GM19043 (cell line): Measurements from ENCODE around the gene SNX32.

Experiments used
- ATAC-seq: cut with Tn5 transposase; IDR thresholded peaks from one replicate; pipeline ENCODE4 v1.9.1; 2021; ENCODE audit warnings: low read depth; ENCODE audit not compliant: unreplicated experiment

The SNX32 gene

DNA sequence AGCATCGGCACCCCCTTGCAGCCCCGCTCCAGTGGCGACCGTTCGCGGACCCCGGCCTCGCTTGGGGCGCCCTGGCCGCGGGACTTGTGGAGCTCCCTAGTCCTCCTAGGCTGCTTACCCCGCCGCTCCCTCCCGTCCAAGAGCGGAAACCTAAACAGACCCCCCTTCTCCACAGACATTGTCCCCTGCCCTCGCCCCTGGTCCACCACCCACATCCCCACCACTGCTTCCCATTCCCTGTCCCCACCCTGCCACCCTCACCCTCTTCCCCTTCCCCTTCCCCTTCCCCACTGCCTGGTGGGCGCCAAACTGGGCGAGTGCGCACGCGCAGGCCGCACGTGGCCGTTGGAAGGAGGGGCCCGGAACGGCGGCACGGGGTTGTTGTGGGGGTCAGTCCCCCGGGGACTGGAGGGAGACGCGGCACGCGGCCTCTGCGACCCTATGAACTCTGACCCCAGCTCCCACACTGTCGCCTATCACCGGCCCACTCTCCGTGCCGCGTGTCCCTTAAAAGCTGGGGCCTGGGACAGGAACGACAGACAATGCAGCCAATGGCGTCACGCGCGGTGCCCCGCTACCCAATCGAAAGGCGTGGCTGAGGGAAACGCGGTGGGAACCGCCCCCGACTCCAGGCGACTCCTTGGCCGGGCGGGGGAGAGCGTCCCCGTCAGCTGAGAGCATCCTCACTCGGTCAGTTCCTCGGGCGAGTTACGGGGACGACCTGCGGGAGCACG lies at the start of gene SNX32:
SNX32 (plus strand) TSS at position 667 of the 734 bp plus-strand sequence. CDS start 103 bp downstream, outside the sequence.
- ATAC-seq: peak; percentile 95

DNA sequence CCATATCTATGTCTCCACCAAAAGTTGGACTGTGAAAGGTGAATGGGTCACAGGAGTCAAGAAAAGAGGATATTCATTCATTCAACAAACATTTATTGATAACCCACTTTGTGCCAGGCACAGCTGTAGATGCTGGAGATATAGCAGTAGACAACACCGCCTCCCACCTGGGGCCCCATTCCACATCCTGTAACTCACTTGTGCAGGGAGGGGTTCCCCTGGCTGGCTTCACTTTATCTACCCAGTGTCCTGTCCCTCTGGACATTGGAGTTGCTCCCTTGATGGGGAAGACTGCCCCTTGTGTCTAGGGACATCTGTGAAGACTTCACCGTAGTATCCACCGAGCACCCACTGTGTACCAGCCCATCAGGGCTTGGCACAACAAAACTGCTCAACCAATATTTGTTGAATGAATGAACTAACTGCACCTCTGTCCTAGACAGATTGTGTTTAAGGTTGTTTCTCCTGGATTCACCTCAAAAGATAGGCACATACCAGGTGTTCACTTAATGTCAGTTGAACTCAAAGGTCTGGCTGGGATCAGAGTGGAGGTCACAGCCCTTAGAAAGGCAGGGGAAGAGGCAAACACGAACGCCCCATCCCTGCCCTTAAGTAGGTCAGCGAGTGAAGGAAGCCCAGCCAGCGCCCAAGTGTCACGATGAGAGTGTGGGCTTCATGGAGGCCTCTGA lies 48.3 kb upstream of the SNX32 start:
- ATAC-seq: no peak

DNA sequence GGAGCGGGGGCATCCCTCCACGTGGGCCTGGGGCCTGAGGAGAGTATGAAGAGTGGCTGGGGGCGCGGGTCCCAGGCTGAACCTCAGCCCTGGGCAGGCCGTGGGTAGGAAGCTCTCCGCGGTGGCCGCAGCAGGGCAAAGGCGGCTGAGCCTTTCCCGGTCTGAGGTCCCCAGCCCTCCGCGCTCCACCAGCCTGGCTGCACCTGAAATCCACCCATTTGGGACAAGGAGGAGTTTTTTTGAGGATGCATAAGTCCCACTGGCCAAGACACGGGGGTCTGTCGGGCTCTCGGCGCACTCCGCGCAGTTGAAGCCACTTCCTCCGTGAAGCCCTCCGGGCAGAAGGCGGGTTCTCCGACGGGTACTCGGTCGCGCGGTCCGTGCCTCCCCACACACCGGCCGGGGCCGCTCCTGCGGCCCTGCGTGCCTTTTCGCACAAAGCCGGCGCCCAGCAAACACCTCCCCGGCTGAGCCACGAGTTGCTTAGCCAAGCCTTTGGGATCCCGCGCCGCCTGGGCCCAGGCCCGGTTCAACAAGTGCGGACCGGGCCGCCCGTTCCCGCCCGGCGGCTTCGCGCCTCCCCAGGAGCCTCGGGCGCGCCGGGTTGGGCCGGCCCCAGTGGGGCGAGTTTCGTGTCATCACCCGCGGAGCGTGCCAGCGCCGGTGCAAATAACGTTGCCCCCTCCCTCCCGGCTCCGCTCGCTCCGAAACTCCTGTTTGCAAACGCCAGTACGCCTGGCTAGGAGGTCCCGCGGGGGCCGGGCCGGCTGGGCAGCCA lies 47.6 kb upstream of the SNX32 start:
- ATAC-seq: no peak

DNA sequence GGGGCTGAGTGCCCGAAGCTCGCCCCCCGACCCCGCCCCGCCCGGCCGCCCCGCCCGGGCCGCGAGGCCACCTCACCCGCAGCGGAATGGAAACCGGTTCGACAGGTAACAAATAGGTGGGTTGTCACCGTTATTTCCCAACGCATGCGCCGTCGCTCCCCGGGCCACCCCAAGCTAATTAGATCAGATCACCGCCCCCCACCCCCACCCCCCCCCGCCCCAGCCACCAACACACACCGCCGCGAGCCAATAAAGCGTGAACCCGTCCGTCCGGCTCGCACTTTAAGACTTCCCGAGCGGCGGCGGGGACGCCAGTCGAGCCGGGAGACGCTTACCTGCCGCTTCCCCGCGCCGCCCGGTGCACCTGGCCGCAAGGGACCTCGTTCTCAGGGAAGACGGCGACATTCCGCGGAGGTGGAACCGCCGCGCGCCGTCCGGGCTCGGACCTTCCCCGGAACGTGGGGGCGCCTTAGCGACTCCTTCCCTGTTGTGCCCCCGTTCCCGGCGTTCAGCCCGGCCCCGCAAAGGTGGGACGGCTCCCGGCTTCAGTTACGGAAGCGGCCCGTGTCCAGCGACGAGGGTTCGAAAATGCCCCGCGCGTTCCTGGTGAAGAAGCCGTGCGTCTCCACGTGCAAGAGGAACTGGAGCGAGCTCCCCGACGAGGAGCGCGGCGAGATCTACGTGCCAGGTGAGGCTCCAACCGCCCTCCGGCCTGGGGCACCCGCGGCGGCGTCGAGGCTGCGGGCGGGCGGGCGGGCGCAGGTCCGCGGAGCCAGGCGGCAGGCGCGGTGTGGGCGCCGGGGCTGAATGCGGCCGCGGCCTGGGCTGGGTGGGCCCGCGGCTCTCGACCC lies 46.8 kb upstream of the SNX32 start, which contains the start of gene OVOL1:
OVOL1 (plus strand) TSS at position 278 of the 851 bp plus-strand sequence; CDS start at position 589, 311 bp downstream.
- ATAC-seq: no peak

DNA sequence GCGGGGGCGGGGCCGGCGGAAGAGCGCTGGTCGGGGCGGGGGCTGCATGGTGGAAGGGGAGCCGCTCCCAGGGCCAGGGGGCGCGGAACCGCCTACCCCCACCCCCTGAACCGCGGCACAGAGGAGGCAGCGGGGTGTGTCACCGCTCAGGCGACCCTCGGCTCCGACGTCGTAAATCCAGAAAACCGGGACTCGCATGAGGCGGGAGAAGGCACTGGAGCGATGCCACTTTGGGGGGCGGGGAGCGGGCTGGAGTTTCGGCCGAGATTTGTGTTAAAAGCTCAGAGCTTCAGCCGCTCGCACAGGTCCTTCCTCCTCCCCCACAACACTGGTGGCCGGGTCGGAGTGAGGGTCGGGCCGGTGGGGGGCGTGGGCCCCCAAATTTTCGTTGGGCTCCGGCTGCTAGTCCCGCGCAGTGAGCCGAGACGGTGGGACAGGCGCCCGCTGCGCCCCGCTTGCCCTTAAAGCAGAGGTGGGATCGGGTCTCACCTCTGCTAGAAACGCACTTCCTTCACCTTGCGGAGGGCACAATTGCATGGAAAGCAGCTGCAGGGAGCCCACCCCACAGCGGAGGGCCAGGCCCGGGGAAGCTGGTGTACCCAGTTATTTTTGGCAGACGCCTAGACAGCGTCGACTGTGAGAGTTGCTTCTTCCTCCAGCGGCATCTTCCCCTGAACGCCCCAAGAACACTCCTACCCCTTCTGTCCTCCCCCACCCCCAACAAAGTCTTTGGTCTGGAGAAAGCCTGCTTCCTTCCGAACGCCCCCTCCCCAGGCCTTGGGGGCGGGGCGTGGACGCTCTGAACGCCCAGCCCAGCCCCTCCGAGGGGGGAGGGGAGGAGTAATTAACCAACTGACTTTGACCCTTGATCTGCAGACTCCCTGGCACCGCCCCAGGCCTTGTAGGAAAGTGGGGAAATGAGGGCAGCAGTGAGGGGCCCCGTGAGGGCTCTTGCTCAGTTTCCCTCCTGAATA lies 45.8 kb upstream of the SNX32 start:
- ATAC-seq: no peak

DNA sequence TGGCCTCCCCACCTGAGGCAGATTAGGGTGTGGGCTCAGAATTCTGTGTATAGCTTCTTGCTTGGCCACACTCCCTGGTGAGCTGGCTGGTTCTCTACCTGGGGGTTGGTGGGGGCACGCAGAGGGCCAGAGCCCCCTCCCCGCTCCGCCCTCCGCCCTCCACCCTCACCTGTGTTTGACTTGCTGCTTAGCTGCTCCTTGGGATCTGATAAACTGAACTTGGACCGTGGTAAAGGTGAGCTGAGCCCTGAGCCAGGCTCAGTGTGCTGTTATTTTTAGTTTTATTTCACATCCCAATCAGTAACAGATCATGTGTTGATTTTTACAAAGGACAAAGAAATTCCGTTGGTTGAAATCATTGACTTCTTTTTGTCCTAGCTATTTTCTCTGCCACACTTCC lies 44.9 kb upstream of the SNX32 start:
- no peak for ATAC-seq

DNA sequence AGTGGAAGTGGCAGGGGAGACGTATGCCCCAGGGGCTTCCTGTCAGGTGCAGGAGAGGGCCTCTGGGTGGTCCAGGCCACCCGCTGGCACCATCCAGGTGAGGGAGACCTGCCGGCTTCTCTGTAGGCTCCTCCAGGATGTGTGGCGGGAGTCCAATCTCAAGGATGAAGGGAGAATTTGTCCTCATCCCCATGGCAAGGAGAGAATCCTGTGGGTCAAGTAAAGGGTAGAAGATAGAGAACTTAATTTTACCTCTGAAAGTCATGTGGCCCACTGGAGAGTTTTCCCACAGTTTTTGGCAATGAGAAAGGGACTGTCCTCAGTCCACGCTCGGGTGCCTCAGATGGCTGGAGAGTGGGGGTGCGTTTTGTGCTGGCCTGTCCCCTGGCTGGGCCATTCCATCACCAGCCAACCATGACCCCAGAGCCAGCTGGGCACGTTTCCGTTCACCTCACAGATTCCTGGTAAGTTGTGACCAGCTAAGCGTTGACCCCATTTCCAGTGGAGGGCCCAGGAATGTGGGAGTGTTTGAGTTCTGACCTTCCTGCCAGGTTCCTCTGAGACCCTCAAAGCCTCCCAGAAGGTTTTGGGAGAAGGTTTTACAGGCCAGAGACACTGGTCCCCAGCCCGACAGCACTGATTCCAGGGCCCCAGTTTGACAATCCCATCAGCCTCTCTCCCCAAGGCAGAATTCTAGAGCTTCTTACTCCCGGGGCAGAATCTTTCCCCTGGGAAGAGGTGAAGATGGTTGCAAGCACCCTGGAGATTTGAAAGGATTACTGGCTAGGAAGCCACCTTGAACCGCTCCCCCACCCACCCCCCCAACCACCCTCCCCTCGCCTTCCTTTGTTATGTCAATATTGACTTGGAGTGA lies 44.3 kb upstream of the SNX32 start:
- no peak for ATAC-seq

DNA sequence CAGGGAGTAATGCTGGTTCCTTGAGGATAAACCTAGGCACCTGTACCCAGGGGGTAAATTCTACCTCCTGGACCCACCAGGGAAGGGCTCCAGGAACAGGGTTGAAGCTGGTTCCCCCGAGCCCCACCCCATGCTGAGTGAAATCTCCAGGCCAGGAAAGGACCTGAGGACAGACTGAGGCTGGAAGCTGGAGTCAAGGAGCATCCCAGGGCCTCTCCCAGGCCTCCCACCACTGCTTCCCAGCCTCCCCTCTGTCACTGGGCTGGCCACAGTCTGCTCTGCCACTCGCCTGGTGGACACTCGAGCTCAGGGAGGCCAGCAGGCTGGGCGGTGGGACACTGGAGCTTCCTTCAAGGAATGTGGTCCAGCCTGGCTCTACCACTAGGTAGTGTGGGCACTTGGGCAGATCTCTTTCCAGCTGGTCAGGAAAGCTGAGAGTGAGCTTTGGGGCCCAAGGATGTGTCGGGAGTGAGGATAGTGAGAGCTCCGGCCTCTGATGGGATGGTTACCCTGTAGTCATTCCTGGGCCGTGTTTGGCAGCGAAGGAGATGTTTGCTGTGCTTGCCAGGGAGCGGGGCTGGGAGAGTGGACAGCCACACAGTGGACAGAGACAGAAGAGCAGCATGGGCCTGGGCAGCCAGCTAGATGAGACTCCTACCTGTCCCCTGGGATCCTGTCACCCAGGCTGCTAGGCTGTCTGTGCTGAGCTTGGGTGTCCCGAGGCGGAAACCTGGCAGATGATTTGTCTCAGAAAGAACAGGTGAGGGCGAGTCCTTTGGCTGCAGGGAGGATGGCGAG lies 43.5 kb upstream of the SNX32 start:
- no peak for ATAC-seq

DNA sequence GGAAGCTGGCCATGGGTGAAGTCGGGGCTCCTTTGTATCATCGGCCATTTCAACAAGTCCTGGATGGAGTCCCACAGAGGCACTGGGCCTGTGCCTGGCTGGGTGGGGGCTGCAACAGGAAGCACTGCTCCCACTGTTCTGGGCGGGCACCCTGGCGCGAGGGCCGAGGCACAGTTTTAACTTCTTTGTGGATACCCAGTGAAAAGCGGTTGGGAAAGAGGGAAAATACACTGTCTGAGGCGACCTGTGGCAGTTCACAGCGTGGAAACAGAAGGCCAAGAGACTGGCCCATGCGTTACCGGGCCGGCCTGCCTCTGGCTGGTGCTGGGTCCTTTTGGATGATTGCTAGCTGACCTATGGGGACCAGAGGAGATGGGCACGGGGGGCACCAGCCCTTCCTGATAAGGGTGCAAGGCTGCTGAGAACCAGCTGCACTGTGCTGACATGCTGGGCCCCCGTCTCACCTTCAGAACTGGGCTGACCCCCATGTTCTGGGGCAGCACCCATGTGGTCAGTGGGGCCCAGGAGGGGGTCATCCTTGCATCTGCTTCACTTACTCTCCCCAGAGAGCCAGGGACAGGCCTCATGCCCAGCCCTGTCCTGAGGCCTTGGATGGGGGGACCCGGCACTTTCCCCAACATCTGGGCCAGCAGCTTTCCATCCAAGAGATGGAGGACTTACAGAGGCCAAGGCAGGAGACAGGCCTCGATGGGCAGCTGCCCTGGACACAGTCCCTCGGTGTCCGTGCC lies 42.7 kb upstream of the SNX32 start:
- ATAC-seq: no peak

DNA sequence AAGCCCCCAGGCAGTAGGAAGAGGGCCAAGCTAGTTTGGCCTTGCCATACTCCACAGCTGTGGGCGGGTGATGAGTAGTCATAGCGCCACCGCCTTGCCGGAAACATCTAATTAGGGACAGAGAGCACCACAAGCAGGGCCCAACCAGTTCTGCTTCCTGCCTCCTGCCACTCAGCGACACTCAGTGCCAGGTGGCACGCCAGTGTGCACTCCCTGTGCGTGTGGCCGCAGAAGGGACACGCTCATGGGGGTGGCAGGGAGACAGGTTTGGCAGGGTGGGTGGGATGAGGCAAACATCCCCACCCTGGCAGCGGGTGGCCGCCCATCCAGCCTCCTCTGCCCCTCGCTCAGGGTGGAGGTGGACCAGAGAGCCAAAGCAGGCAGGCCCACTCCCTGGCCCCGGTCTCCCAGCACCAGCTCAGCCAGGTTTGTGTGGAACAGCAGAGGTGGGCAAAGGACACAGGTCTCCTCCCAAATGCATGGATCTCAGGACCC lies 42.0 kb upstream of the SNX32 start:
- ATAC-seq: peak; percentile 95

DNA sequence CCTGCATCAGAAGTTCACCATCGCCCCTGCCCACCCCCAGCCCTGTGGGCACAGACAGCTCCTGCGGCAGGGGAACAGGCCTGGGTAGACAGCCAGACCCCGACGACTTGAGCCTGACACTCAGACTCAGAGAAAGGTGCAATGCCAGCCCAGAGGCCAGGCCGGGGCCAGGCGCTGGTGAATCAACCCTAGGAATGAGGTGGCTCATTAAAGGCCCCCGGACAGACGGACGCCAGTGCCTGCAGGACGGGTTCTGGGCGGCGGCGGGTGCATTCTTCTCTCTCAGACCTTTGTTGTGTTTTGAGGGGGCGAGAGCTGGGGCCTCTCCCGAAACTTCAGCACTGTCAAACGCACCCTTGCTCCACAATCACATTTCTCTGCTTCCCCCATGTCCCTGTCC lies 41.3 kb upstream of the SNX32 start:
- no peak for ATAC-seq

DNA sequence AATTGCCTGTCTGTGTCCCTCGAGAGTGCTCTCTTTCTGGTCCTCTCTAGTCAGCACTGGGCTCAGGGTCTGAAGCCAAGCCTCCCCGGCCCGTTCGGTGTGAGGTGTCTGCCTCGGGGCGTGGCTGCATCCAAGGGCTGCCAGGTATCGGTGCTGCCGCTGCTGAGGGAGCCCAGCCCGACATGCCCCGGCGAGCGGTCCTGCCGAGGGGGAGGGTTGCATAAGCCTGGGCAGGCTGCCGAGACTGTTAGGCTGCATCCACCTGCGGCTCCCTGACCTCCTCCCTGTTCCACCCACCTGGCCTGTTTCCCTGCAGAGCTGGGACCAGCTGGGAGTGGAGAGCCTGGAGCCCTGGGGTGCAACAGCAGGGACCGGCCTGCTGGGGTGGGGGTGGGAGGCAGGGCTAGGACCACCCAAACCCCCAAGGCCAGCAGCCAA lies 40.6 kb upstream of the SNX32 start:
- no peak for ATAC-seq

DNA sequence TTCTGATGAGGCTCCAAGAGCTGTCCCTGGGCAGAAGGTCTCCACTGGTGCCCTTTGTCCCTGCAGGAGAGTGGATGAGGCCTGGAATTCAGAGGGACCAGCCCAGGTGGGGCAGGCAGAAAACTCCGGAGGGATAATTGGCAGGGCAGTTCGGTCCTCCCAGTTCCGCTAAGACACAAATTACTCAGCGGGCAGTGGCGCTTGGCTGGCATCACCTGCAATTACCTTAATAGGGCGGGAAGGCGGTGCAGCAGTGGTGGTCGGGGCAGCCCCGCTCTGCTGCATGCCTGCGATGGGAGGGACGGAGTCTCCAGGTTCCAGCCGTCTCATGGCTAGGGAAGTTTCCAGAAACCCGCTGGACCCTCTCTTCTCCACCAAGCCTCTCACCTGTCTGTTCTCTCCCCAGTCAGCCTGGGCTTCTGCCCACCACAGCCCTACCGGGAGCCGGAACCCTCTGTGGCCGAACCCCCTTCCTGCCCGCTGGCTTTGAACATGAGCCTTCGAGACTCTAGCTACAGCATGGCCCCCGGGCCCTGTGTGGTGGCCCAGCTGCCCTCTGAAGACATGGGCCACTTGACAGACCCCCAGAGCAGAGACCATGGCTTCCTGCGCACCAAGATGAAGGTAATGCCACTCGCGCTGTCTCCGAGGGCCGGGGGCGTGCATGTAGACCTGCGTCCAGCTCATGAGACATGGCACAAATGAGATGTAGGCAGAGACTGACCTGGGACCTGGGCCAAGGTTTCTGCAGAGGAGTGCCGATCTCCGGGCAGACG lies 40.0 kb upstream of the SNX32 start:
- no peak for ATAC-seq

DNA sequence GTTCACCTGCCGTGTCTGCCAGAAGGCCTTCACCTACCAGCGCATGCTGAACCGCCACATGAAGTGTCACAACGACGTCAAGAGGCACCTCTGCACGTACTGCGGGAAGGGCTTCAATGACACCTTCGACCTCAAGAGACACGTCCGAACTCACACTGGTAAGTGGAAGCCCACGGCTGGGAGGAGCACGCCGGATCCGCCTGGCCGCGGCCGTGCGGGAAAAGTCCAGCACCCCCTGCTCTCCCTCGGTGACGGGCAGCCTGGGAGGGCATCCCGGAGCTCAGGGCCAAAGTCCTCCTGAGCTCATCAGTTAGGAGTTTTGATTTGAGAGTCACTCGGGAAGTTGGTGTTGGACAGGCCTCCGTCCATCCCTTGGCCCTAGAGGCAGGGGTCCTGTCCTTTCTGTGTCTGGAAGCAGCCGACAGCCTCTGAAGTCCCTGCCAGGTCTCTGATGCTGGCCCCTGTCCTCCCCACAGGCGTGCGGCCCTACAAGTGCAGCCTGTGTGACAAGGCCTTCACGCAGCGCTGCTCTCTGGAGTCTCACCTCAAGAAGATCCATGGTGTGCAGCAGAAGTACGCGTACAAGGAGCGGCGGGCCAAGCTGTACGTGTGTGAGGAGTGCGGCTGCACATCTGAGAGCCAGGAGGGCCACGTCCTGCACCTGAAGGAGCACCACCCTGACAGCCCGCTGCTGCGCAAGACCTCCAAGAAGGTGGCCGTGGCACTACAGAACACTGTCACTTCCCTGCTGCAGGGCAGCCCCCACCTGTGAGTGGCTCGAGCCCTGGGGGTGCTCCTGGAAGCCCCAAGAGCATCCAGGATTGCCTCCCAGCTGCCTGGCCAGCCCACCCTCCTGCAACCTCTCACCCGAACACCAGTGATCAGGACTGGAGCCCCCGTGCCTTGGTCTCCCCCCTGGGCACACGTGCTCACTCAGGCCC lies 38.9 kb upstream of the SNX32 start:
- no peak for ATAC-seq
